IPS-NIHi11 (cell line): ENCODE data around the gene VSTM5.
"Not testable (repeated sequence)": the region's sequence is repeated elsewhere in the genome, so short reads cannot be mapped to it uniquely, and the experiment has no call there.

Source experiments
- DNase-seq: peaks from one replicate; pipeline ENCODE4 v3.0.0; 2012; ENCODE audit warnings: mixed read lengths, low spot score

The VSTM5 gene

GRCh38 chr11:93796441-93797231, 53.8 kb downstream of the VSTM5 start:
- DNase-seq, result no peak

GRCh38 chr11:93791493-93791892, 58.9 kb downstream of the VSTM5 start:
- no peak for DNase-seq

- peak; percentile 22 for DNase-seq
Observed at GRCh38 chr11:93784935-93785360, 65.5 kb downstream of the VSTM5 start.

DNA sequence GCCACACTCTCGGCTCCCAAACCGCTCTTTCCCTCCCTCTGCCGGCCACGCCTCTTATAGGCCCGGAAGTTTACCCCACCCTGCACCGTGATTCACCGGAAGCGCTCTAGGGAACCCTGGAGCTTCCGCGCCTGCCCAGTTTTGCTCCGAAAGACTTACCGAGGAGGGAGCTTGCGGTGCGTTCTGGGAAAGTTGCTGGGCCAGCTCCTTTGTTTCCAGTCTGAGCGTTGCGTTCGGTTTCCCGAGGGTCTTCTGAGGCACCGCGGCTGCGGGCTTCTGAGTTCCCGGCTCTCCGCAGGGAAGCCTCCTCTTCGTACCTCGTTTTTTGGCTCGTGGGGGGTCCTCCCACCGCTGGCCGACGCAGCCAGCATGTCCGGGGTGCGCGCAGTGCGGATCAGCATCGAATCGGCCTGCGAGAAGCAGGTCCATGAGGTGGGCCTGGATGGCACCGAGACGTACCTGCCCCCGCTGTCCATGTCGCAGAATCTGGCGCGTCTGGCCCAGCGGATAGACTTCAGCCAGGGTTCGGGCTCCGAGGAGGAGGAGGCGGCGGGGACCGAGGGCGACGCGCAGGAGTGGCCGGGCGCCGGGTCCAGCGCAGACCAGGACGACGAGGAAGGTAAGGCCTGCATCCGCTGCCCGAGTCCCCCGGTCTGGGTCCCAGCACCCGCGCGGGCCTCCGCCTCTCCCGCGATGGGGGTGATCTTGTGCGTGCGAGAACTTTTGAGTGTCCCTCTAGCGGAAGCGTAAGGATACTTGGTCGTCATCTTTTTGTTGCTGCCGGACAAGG, 66.1 kb downstream of the VSTM5 start, which contains the start of gene MED17:
Gene MED17 (plus strand): TSS at position 138 of the 790 bp plus-strand sequence. CDS start 232 bp downstream, at position 370.
- DNase-seq, result peak; percentile 93

GRCh38 chr11:93783765-93784144, 66.7 kb downstream of the VSTM5 start:
- DNase-seq, result no peak

DNA sequence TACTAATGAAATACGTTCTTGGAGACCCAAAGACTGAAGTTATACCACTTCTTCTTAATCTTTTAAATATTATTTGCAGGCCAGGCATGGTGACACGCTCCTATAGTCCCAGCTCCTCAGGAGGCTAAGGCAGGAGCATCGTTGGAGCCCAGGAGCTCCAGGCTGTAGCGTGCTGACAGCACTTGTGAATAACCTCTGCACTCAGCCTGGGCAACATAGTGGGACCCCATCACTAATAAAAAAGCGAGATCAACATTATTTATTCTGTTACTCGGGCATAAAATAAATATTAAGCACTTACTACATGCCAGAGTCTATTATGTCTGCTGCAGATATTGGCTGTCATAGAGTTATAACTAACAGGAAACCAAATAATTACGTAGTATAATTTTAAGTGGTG, 67.1 kb downstream of the VSTM5 start:
- DNase-seq, result no peak

DNA sequence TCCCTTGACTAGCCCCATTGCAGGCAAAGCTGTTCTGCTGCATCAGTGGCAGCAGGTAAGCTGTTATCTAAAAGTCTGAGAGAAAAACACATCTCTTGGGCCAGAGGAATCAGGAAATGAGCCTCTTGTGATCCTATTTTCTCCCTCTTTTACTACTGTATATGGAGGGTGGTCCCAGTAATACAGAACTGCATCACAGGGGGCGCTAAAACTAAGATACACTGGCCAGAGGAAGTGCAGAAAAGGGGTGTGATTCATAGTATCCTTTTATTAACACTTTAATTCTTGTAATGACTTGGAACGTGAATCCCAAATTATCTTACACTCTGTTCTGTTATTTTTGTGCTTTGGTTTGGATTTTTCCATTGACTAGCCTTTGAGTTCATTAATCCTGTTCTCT, 75.1 kb downstream of the VSTM5 start:
- DNase-seq, result peak; percentile 32

GRCh38 chr11:93774560-93774959, 75.9 kb downstream of the VSTM5 start:
- not testable (repeated sequence) for DNase-seq

DNA sequence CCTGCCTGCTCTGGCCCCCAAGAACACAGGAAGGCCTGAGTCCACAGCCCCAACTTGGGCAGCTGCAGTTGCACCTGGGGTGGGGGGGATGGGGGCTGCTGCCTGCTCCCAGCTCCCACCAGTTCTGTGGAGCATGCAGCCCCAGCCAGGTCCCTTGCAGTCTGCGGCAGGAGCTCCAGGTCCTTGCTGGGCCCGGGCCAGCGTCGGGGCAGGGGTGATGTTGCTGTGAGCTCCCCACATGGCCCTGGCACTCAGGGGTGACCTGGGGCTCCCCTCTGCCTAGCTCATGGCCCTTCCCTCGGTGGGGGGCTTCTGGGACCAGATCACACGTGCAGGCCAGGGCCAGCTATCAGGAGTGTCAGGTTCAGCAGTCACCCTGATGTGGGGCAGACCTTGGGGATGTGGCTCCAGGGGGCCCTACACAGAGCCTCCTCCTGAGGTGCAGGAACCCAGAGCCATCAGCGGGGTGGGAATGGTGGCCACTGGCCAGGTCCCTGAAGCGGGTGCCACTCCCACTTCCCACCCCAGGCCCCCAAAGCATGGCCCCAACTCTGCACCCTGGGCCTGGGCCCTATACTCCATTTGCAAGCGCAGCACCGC, 76.7 kb downstream of the VSTM5 start:
- DNase-seq, result no peak

DNA sequence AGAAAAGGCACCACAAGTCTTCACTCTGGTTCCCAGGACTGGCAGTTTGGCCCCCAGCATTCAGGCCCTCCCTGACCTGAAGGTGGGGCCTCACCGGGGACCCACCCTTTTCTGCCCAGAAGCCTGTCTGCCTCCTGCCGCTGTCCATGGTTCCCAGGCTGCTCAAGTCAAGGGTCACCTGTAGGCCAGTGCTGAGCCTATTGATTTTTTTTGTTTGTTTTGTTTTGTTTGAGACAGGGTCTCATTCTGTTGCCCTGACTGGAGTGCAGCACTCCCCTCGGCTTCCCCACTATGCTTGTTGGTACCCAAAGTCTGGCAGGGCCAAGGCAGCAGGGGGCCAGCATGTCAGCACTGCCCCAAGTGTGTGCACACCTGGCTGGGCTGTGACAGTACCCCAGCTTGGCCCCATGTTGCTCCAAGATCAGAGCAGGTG, 77.4 kb downstream of the VSTM5 start:
- peak; percentile 10 for DNase-seq

GRCh38 chr11:93772123-93772522, 78.3 kb downstream of the VSTM5 start:
- no peak for DNase-seq

DNA sequence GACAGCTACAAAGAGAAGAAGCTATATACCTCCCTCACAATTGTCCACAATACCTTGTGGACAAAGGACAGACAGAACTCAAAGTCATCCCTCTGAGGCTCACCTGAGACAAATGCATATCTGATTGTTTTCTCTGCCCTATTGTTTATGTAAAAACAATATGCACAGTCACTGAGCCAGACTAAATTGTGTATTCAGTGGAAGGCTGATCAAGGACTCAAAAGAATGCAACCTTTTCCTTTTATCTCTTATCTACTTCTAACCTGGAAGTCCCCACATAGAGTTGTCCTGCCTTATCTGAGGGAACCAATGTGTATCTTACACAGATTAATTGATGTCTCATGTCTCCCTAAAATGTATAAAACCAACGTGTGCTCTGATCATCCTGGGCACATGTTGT, 80.3 kb downstream of the VSTM5 start:
- DNase-seq, result no peak
